GM19324 (cell line): ENCODE measurements around the gene COL5A2.

ENCODE experiments used
- ATAC-seq: cut with Tn5 transposase; IDR thresholded peaks from one replicate; pipeline ENCODE4 v1.9.1; 2021; ENCODE audit warnings: mild to moderate bottlenecking, moderate library complexity; ENCODE audit not compliant: unreplicated experiment, low FRiP score

Gene COL5A2

GRCh38 chr2:189111063-189111715 lies 68.4 kb downstream of the COL5A2 start:
- ATAC-seq: no peak

- peak; percentile 93 for ATAC-seq
Observed at GRCh38 chr2:189109921-189110397, 69.6 kb downstream of the COL5A2 start.

- no peak for ATAC-seq
Observed at GRCh38 chr2:189104934-189105333, 74.6 kb downstream of the COL5A2 start.

GRCh38 chr2:189102735-189103134 lies 76.8 kb downstream of the COL5A2 start:
- ATAC-seq: no peak

- no peak for ATAC-seq
Observed at GRCh38 chr2:189097934-189098333, 81.6 kb downstream of the COL5A2 start.

- no peak for ATAC-seq
Observed at GRCh38 chr2:189096769-189097447, 82.7 kb downstream of the COL5A2 start.

GRCh38 chr2:189095101-189095500 lies 84.5 kb downstream of the COL5A2 start:
- ATAC-seq: no peak

DNA sequence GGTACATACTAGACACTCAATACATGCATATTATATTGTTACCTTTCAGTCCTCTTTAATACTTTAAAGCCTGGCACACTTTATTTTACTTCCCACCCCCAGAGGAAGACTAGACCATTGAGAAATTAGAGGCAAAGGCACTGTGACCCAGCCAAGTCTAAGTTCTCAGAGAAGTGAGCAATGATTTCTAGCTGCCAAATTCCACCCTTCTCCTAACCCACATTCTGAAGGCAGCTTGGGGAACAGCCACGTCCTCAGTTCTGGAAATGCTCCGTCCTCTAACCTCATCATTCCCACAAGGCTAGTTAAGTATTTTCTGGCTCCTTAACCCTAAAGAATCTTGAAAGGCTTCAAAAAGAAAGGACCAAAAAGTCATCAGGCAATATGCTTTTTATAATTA lies 86.6 kb downstream of the COL5A2 start:
- ATAC-seq: no peak

DNA sequence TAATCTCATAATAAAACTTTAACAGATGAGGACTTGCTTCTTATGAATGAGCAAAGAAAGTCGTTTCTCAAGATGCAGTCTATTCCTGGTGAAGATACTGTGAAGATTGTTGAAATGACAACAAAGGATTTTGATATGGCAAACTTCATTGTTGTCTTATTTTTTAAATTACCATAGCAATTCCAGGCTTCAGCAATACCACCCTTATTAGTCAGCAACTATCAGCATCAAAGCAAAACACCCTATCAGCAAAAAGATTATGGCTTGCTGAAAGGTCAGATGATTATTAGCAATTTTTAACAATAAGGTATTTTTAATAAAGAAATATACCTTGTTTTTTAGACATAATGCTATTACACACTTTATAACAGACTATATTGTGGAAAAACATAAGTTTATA lies 88.3 kb downstream of the COL5A2 start:
- no peak for ATAC-seq

GRCh38 chr2:189088591-189089205 lies 90.9 kb downstream of the COL5A2 start:
- no peak for ATAC-seq

- no peak for ATAC-seq
Observed at GRCh38 chr2:189086710-189087109, 92.9 kb downstream of the COL5A2 start.

DNA sequence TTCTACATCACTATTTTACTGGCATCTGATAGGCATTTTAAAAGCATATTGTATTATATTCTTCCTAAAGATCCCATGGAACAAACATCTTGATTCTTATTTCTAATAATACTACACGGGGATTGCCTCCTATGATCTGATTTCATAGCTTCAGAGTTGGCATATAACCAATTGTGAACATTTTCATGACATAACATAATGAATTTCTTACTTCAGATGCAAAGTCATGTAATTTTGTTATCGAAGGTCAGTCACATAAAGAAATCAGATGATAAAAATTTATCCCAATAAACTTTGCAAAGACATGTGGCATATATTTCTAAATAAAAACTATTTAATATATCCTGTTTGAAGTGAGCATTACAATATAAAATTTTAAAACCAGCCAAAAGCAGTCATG lies 93.3 kb downstream of the COL5A2 start:
- ATAC-seq: no peak

- no peak for ATAC-seq
Observed at GRCh38 chr2:189083606-189084005, 96.0 kb downstream of the COL5A2 start.

DNA sequence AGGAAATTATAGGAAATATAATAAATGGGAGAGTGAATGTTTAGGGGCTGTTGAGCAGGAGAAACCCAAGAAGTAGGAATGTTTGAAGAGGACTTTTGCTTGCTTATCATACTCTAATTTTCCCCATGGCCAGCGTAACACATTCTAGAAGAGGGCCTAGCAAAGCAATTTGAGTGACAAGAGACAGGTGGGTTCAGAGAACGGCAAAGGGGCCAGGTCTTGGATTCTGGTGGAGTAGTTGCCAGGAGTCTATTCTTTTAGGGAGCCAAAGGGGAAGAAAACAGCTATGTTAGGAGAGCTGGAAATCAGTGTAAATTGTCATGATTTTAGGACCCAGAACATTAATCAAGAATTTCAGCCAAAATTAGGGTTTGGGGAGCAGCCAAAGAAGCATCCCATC lies 96.5 kb downstream of the COL5A2 start:
- ATAC-seq: no peak

GRCh38 chr2:189082376-189082975 lies 97.1 kb downstream of the COL5A2 start:
- ATAC-seq: no peak

DNA sequence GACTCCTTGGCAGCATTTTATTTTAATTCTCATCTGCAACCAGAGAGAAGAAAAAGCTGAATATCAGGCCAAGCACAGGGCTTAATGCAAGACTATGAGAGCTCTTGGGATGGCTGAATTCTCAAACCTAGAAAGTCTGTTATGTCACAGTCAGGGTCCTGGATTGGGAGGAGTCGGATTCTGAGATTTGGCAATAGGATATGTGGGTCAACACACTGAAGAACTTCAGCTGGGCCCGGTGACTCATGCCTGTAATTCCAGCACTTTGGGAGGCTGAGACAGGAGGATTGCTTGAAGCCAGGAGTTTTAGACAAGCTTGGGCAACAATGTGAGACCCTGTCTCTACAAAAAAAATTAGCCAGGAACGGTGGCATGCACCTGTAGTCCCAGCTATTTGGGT lies 103.0 kb downstream of the COL5A2 start:
- ATAC-seq: no peak

- ATAC-seq: no peak
Observed at GRCh38 chr2:189076120-189076519, 103.4 kb downstream of the COL5A2 start.

DNA sequence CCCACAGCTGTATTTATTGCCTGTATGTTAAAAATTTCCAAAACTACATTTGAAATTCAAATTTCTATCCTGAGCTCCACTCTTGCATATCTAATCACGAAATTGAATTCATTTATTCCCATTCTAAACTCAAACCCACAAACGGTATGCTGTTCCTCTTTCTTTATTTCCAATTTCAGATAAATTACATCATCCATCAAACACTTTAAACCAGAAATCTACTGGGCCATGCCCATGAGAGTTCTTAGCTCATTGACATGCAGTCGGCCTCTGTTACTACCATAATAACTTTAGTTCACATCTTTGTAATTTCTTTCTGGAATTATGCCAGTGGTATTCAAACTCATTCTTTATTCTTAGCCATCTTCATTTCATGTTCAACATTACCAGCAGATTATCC lies 105.1 kb downstream of the COL5A2 start:
- ATAC-seq: no peak

DNA sequence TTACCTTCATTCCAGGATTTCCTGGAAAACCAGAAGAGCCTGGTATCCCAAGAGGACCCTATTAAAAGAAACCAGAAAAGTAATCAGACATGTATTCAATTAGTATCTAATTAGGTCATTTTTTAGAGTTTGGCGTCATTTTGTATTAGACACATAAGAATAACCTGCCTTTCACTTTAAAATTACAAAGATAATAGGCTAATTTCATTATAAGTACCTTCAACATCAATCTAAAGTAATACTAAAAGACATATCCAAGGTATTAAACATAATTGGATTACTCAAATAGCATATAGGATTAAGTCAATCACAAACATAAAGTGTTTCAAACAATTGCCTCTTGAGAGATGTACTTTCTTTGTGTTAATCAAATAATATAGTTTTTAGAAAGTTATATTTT lies 107.5 kb downstream of the COL5A2 start:
- no peak for ATAC-seq

GRCh38 chr2:189069855-189070619 lies 109.5 kb downstream of the COL5A2 start:
- no peak for ATAC-seq

DNA sequence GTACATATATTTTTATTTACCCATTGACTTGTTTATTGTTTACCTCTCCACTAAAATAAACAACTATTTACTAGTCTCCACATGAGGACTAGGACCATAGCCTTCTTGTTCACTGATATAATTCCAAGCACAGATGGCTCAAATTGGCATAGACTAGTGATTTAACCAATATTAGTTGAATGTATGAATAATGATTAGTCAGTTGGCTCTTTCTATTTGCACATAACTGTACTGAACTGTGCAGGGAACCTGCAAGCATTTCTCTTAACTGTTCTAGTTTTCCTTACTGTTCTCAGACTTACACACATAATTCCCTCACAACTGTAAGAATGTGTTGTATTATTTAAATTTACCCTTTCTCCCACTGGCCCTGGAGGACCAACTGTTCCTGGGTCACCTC lies 113.5 kb downstream of the COL5A2 start:
- no peak for ATAC-seq
